HG02678 (cell line): ENCODE data around the gene AKAP13.
"Not testable (repeated sequence)": the region's sequence is repeated elsewhere in the genome, so short reads cannot be mapped to it uniquely, and the experiment has no call there.

Experiments used
- ATAC-seq: cut with Tn5 transposase; IDR thresholded peaks from one replicate; pipeline ENCODE4 v1.9.1; 2021; ENCODE audit warnings: mild to moderate bottlenecking, moderate library complexity; ENCODE audit not compliant: unreplicated experiment

Gene AKAP13

GRCh38 chr15:85583923-85584390 lies 203.6 kb downstream of the AKAP13 start:
- ATAC-seq, result peak; percentile 50

DNA sequence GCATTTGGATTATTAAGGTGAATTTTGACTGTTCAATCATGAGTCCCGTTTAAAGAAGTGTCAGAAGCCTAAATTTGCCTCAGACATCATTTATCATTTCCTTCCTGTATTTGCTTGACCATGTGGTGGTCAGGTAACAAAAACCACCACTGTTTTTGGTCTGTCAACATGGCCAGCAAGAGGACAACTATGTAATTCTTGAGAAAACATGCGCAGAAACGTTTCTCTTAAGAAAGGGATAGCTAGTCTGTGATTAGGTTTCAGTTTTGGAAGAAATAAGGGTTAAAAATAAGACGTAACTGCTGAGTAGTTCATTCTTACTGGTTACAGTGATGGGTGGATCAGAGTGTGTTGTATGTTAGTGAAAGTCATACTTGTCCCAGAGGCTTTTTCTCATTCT lies 204.5 kb downstream of the AKAP13 start:
- no peak for ATAC-seq

GRCh38 chr15:85586196-85586595 lies 205.8 kb downstream of the AKAP13 start:
- not testable (repeated sequence) for ATAC-seq

DNA sequence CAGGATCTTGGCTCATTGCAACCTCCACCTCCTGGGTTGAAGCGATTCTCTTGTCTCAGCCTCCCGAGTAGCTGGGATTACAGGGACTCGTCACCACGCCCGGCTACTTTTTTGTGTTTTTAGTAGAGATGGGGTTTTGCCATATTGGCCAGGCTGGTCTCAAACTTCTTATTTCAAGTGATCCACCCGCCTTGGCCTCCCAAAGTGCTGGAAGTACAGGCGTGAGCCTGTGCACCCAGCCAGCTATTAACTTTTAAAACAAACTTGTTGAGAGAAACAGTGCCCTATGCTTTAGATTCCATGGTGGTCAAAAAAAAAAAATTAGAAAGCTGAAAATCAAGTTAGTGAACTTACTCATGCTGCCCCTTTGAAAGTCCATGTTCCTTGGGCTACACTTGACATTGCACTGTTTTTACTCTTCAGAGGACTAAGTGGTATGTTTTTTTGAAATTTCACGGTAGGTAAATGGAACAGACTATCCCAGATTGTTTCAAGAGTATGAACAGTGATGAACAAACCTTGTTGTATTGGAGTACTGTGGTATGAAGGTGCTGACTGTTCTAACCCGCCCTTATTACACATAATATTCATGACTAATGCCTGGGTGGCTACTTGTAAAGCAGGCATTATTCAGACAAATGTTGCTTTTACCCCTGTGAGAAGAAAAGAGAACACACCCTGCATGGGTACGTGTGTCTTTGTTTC lies 207.5 kb downstream of the AKAP13 start:
- no peak for ATAC-seq

DNA sequence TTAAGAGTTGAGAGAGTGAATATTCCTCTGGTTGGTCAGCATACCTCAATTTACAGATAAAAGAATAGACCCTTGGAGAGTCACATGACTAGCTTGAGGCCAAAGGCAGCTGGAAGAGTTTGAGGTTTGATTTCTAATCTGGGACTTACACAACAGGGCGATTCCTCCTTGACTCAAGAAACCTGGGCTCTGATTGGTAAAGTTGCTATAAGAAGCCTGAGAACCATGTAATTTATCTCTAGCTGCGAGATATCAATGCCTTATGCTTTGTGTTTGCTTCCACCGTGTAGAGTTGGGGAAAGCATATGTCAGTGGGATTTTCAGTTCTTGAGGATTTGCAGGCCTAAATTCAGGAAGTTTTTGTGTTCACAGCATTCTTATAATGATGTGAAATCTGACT lies 208.3 kb downstream of the AKAP13 start:
- no peak for ATAC-seq

DNA sequence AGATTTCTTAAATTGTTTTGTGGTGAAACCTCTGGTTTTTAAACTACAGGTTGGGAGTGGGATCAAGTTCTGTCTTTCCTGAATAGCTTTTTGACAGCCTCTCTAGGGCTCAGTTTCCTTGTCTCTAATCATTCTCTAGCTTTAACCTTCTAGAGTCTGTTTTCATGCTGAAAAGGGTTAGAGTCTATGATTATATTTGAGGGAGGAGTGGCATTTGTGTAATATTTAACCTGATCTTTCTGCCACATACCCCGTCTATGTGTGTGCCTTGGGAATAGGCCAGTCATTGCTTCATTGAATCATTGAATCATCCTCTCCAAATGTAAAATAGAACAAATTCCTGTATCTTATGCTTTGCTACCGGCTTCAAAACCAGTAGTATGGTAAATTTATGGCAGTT lies 209.4 kb downstream of the AKAP13 start:
- no peak for ATAC-seq

GRCh38 chr15:85591622-85592021 lies 211.2 kb downstream of the AKAP13 start:
- ATAC-seq, result no peak

GRCh38 chr15:85592148-85592547 lies 211.7 kb downstream of the AKAP13 start:
- ATAC-seq, result no peak

GRCh38 chr15:85593809-85594445 lies 213.5 kb downstream of the AKAP13 start:
- no peak for ATAC-seq

GRCh38 chr15:85595804-85596536 lies 215.6 kb downstream of the AKAP13 start:
- ATAC-seq, result no peak

DNA sequence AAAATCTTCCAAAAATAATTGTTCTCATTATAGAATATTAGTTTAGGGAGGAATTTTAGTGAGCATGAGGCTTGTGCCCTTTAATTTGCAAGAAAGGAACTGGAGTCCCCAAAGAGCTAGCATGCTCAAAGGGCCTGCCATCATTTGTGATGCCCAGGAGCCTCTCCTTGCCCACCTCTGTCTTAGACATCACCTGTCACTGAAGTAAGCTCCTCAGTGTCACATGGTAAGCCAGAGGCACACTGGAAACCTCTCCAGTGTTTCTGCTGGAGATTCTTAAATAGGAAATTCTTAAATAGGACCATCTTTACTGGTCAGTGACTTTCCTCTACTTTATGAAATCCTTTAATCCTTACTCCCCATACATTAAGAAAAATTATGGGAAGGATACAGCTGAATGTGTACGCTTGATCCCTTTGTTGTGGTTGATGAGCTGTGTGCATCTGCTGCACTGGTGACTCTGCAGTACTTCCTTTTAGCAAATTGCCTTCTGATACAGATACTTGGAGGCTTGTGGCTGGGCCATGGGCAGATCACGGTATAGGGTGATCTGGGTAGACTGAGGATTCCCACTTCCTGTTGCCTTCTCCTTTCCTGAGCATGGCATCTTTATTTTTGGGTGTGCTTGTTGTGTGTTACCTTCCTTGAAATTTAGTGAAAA lies 216.9 kb downstream of the AKAP13 start:
- no peak for ATAC-seq

- no peak for ATAC-seq
These were observed 217.8 kb downstream of the AKAP13 start for GRCh38 chr15:85598219-85598618.

DNA sequence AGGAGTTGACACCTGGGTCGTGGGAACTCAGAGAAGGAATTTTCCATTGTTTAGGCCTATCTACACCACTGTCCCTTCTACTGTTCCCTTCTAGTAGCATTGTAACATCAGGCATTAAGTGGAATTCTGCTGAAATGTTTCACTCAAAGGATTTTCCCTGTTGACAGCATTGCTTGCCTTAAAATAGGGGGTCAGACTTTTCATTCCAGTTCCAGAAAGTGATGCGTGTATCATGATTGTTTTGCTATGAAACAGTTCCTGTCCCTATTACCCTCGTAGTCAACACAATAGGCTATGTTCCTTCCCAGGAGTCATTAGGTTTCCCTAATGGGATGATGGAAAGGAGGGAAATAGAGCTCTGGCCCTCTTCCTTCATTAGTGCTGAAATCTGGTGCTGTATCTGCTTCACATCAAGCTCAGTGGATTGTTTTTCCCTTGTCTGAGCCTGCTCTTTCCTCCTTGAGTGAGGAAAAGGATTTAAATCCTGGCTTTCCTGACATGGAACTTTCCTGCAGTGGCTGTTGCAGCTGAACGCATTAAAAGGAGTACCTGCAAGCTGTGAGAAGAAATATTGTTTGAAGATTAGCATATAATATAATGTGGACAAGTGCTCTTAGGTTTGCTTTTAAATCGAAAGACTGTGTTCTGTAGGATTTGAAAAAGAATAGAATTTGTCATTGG lies 218.5 kb downstream of the AKAP13 start:
- ATAC-seq, result no peak

DNA sequence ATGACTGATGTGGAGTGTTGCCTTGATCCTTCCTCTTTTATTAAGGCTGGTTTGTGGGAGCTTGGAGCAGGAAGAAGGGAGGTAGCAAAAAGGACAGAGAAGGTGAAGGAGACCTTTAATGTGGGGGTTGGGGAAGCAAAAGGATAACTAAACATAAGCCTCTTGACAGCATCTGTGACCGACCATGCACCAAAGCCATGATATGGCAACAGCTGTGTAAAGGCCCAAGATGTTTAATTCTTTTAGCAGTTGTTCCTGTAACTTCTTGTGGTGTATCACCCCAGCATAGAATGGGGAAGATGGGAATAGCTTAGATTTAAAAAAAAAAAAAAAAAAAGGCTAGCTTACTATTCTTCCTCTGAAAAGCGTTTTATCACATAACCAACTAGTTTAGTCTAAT lies 219.6 kb downstream of the AKAP13 start:
- no peak for ATAC-seq

DNA sequence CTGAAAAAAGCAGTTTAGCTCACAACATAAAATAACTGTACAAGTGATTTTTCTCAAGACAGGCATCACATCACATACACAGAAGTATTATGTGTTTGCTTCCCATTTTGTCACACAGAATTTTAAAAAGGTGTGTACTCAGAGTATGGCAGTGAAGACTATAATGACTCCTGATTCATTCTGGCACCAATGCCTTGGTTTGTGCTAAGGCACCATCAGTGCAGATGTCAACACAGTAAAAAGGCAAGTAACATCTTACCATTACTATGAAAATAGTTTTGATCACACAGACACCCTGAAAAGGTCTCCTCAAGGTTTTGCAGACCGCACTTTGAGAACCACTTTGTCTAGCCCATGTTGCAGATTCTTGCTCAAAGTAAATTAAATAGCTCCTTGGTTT lies 222.8 kb downstream of the AKAP13 start:
- ATAC-seq, result no peak

- ATAC-seq, result no peak
These were observed 223.3 kb downstream of the AKAP13 start for GRCh38 chr15:85603703-85604102.

DNA sequence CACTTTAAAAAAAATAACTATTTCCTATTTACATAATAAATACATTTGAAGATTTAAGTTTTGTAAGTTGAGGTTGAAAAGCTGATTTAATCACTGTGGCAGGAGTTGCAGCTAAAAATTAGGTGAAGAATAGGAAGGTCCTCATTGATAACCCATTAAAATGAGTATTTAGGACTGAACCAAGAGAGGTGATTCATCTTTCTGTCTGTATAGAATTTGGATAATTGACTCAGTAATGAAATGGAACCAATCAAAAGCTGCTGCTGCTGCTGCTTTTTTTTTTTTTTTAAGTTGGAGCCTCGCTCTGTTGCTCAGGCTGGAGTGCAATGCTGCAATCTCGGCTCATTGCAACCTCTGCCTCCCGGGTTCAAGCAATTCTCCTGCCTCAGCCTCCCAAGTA lies 223.8 kb downstream of the AKAP13 start:
- no peak for ATAC-seq

- no peak for ATAC-seq
These were observed 226.3 kb downstream of the AKAP13 start for GRCh38 chr15:85606738-85607137.

GRCh38 chr15:85607141-85607806 lies 226.9 kb downstream of the AKAP13 start:
- no peak for ATAC-seq

GRCh38 chr15:85607842-85608241 lies 227.4 kb downstream of the AKAP13 start:
- ATAC-seq, result no peak
